Omental fat pad (tissue), 4 donors: ENCODE measurements around the gene IGSF8. TPM values are rescaled to one million over a fixed set of nuclear protein-coding genes. Genes with fewer than 3 reads are reported as not detected.

Experiments used
- ATAC-seq: fragments of 150-250 bp; one replicate; pipeline ENCODE4 v1.9.1; 2016; ENCODE audit warnings: mild to moderate bottlenecking, moderate library complexity; ENCODE audit not compliant: low FRiP score
- DNase-seq: peaks from one replicate; pipeline ENCODE4 v3.0.0-alpha.2; 2019; ENCODE audit warnings: low spot score
- CTCF ChIP-seq, 3 donors: fragments of 450-650 bp; IDR thresholded peaks; one replicate each; pipeline ENCODE4 v1.5.1; 2016 to 2017; ENCODE audit warnings: antibody characterized with exemption in 3 of 3, mild to moderate bottlenecking in 3 of 3, moderate library complexity in 2 of 3
- total RNA-seq, 4 donors: library from RNA; depleted of rRNA; stranded (reverse); fragments of >200 nt; gene quantifications; one replicate each; pipeline ENCODE4 v1.1.0, GENCODE V29; 2016

IGSF8 gene
- total RNA-seq, 4 donors from 2014 or later = 17.5 to 20.5 (median 18.6) TPM

DNA sequence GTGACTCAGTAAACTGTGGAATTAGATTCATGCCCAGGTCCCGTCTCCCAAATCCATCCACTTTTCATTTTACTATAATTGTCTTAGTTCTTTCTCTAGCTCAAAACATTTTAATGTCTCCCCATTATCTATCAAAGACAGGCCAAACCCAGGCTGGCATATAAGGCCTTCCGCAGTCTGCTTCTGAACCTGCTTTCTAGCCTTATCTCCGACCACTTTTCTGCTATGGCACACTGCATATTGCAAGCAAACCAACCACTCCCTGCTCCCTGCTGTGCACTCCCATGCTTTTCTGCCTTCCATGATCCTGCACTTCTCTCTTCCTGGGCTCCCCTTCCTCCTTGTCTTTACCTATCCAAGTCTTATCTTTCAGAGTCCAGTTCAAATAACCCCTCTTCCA is 49.3 kb downstream of the IGSF8 start:
- ATAC-seq = no peak
- TF ChIP-seq CTCF (IDR thresholded peaks at IDR 0.05) = no peak
- no peak for DNase-seq

GRCh38 chr1:160048335-160048734 is 50.1 kb downstream of the IGSF8 start:
- no peak for TF ChIP-seq CTCF (IDR thresholded peaks at IDR 0.05)
- ATAC-seq (no peak), DNase-seq (no peak)

DNA sequence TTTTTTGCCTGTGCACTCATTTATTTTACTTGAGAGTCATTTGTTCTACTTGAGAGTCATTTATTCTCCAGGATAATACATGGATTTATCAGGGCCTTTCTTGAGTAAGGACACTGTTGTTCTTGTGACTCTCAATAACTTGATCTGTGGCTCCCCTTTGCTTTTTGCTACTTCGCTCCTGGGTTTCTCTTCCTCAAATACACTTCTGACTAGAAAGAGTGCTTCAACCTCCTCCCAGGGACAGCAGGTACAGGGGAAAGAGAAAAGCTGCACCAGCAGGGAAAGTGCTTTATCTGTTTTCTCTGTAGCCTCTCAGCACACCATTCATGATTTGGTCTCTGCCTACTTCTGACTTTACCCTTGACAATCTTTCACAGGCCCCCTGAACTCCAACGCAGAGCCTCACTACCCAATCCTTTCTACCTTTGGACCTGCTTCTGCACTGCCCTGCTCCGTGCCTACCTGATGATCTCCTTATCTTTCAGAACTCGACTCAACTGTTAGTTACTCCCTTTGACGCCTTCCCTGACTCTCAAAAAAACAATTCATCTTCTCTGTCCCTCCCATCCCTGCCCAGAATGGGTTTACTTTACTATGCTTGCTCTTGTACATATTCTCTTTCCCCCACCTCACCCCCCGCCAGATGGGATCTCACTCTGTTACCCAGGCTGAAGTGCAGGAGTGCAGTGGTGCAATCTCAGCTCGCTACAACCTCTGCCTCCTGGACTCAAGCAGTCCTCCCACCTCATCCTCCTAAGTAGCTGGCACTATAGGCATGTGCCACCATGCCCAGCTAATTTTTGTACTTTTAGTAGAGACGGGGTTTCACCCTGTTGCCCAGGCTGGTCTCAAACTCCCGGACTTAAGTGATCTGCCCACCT is 51.1 kb downstream of the IGSF8 start:
- ATAC-seq = no peak
- no peak for DNase-seq

GRCh38 chr1:160046494-160047110 is 51.8 kb downstream of the IGSF8 start:
- TF ChIP-seq CTCF (IDR thresholded peaks at IDR 0.05) = no peak
- DNase-seq (no peak), ATAC-seq (peak; percentile 76)

More for the DNA sequence above, 51.1 kb downstream of the IGSF8 start:
- no peak for TF ChIP-seq CTCF (IDR thresholded peaks at IDR 0.05)

GRCh38 chr1:160045653-160046052 is 52.8 kb downstream of the IGSF8 start:
- no peak for ATAC-seq
- no peak for TF ChIP-seq CTCF (IDR thresholded peaks at IDR 0.05)
- DNase-seq = no peak

DNA sequence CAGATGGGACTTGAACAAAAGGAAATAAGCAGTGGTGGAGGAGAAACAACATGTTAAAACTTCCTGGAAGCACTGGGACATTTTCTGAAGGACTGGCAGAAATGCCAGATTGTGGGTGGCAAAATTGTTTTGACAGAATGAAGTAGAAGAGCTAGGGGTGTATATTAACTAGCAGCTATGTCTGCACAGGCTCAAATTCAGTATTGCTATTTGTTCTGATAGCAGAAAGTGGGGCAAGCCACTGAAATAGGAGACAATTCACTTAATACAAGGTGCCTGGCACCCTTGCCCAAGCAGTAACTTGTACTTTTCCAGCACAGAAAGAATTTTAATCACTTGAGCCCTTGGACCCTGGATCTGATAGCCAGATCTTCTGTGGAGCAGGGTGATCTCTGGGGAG is 54.9 kb downstream of the IGSF8 start:
- no peak for TF ChIP-seq CTCF (IDR thresholded peaks at IDR 0.05)
- ATAC-seq (no peak), DNase-seq (no peak)

Other genes starting within 250 kb of the IGSF8 start
- gene VSIG8, start 236.0 kb downstream of the IGSF8 start, total RNA-seq = not detected
- gene CFAP45, start 198.5 kb downstream of the IGSF8 start, total RNA-seq = 1 to 10 TPM in 1 of 4 donors, under 1 TPM in 2, not detected in 1; 0.84 to 5.3 (median 0.95) TPM
- 100 to 1,000 TPM; 242 to 569 (median 258) TPM for gene TAGLN2, start 173.1 kb downstream of the IGSF8 start, total RNA-seq
- 10 to 100 TPM in 1 of 4 donors, 1 to 10 TPM in 2, not detected in 1; 4.3 to 11.0 (median 9.4) TPM for gene IGSF9, start 153.0 kb downstream of the IGSF8 start, total RNA-seq
- 1 to 10 TPM in 2 of 4 donors, under 1 TPM in 1, not detected in 1; 0.56 to 7.2 (median 1.0) TPM for gene SLAMF9, start 144.4 kb downstream of the IGSF8 start, total RNA-seq
- 1 to 10 TPM; 3.0 to 4.7 (median 4.0) TPM for gene PIGM, start 66.6 kb downstream of the IGSF8 start, total RNA-seq
- not detected for gene KCNJ10, start 28.5 kb downstream of the IGSF8 start, total RNA-seq
- gene KCNJ9, start 17.1 kb downstream of the IGSF8 start, total RNA-seq = not detected
- gene ATP1A2, start 17.1 kb upstream of the IGSF8 start, total RNA-seq = 10 to 100 TPM; 45.5 to 91.1 (median 76.3) TPM
- 1 to 10 TPM in 1 of 4 donors, under 1 TPM in 1, not detected in 2; 0.47 to 1.6 TPM for gene ATP1A4, start 53.0 kb upstream of the IGSF8 start, total RNA-seq
- under 1 TPM in 2 of 4 donors, not detected in 2; 0.48 to 0.69 TPM for gene CASQ1, start 92.0 kb upstream of the IGSF8 start, total RNA-seq
- 100 to 1,000 TPM in 3 of 4 donors, 10 to 100 TPM in 1; 89.1 to 214 (median 153) TPM for gene PEA15, start 106.8 kb upstream of the IGSF8 start, total RNA-seq
- 100 to 1,000 TPM; 101 to 164 (median 134) TPM for gene DCAF8, start 163.9 kb upstream of the IGSF8 start, total RNA-seq
- 100 to 1,000 TPM in 2 of 4 donors, 10 to 100 TPM in 2; 66.7 to 117 (median 96.9) TPM for gene PEX19, start 186.5 kb upstream of the IGSF8 start, total RNA-seq
- gene COPA, start 244.6 kb upstream of the IGSF8 start, total RNA-seq = 100 to 1,000 TPM; 118 to 179 (median 155) TPM
- gene NCSTN, start 244.8 kb upstream of the IGSF8 start, total RNA-seq = 10 to 100 TPM; 60.9 to 82.9 (median 69.1) TPM